EL (cell line): ENCODE data around the gene NR3C2.
"Not testable (repeated sequence)": the region's sequence is repeated elsewhere in the genome, so short reads cannot be mapped to it uniquely, and the experiment has no call there.

ENCODE experiments used
- DNase-seq: peaks from one replicate; pipeline ENCODE4 v3.0.0-alpha.2; 2016

The NR3C2 gene

GRCh38 chr4:148152868-148153625, 289.2 kb downstream of the NR3C2 start:
- DNase-seq, result no peak

GRCh38 chr4:148151806-148152205, 290.4 kb downstream of the NR3C2 start:
- DNase-seq, result no peak

- no peak for DNase-seq
Measured at GRCh38 chr4:148145475-148145874, 296.7 kb downstream of the NR3C2 start.

- DNase-seq, result no peak
Measured at GRCh38 chr4:148143174-148143573, 299.0 kb downstream of the NR3C2 start.

GRCh38 chr4:148141501-148141900, 300.7 kb downstream of the NR3C2 start:
- DNase-seq, result no peak

- no peak for DNase-seq
Measured at GRCh38 chr4:148126825-148127224, 315.4 kb downstream of the NR3C2 start.

- DNase-seq, result no peak
Measured at GRCh38 chr4:148124512-148124911, 317.7 kb downstream of the NR3C2 start.

- DNase-seq, result not testable (repeated sequence)
Measured at GRCh38 chr4:148123161-148123560, 319.1 kb downstream of the NR3C2 start.

GRCh38 chr4:148120216-148120615, 322.0 kb downstream of the NR3C2 start:
- DNase-seq, result no peak

GRCh38 chr4:148118633-148119032, 323.6 kb downstream of the NR3C2 start:
- DNase-seq, result no peak

GRCh38 chr4:148118179-148118578, 324.0 kb downstream of the NR3C2 start:
- no peak for DNase-seq

GRCh38 chr4:148116969-148117368, 325.2 kb downstream of the NR3C2 start:
- no peak for DNase-seq

GRCh38 chr4:148116264-148116663, 325.9 kb downstream of the NR3C2 start:
- DNase-seq, result peak; percentile 18

- DNase-seq, result no peak
Measured at GRCh38 chr4:148114436-148114835, 327.8 kb downstream of the NR3C2 start.

- no peak for DNase-seq
Measured at GRCh38 chr4:148112231-148112982, 329.8 kb downstream of the NR3C2 start.

- no peak for DNase-seq
Measured at GRCh38 chr4:148110169-148110568, 332.0 kb downstream of the NR3C2 start.

GRCh38 chr4:148109216-148109615, 333.0 kb downstream of the NR3C2 start:
- DNase-seq, result no peak

- no peak for DNase-seq
Measured at GRCh38 chr4:148108766-148109165, 333.4 kb downstream of the NR3C2 start.

- DNase-seq, result no peak
Measured at GRCh38 chr4:148103597-148104355, 338.4 kb downstream of the NR3C2 start.

GRCh38 chr4:148101790-148102189, 340.4 kb downstream of the NR3C2 start:
- DNase-seq, result no peak

GRCh38 chr4:148101235-148101634, 341.0 kb downstream of the NR3C2 start:
- no peak for DNase-seq

- DNase-seq, result no peak
Measured at GRCh38 chr4:148097801-148098200, 344.4 kb downstream of the NR3C2 start.

GRCh38 chr4:148095346-148095923, 346.8 kb downstream of the NR3C2 start:
- DNase-seq, result no peak
